ENCODE data around the gene MAPK1.

MAPK1 gene

GRCh38 chr22:21867528-21868266 lies at the start of gene MAPK1 (continued):
- TF ChIP-seq ZBTB7A (tag by site-specific recombination; IDR thresholded peaks at IDR 0.05; ENCODE audit: low read depth) = peak; percentile 98
- no peak for TF ChIP-seq ZNF654 (tag by site-specific recombination; IDR thresholded peaks at IDR 0.05; ENCODE audit: low read depth)
- TF ChIP-seq ZNF341 (tag by site-specific recombination; IDR thresholded peaks at IDR 0.05; ENCODE audit: low read depth) = 0 out of 2 replicates have a peak, but pooled peaks have one; percentile 22
- peak; percentile 71 for TF ChIP-seq ZNF335 (tag by site-specific recombination; conservative IDR thresholded peaks at IDR 0.05)
- peak; percentile 70 for TF ChIP-seq ZNF629 (tag by site-specific recombination; IDR thresholded peaks at IDR 0.05)
- peak; percentile 81 for TF ChIP-seq ZNF692 (tag by site-specific recombination; IDR thresholded peaks at IDR 0.05)
- TF ChIP-seq ZNF701 (tag by site-specific recombination; IDR thresholded peaks at IDR 0.05) = no peak
- TF ChIP-seq WT1 (tag by site-specific recombination; IDR thresholded peaks at IDR 0.05) = peak; percentile 24; the same call in 1 of the 2 replicates
- TF ChIP-seq ZNF530 (tag by site-specific recombination; IDR thresholded peaks at IDR 0.05; ENCODE audit: low read depth) = no peak
- peak; percentile 18; the same call in 1 of the 2 replicates for TF ChIP-seq ZNF623 (tag by site-specific recombination; IDR thresholded peaks at IDR 0.05)
- TF ChIP-seq SP3 (tag by site-specific recombination; IDR thresholded peaks at IDR 0.05) = peak; percentile 78
- TF ChIP-seq, protein P1, sequence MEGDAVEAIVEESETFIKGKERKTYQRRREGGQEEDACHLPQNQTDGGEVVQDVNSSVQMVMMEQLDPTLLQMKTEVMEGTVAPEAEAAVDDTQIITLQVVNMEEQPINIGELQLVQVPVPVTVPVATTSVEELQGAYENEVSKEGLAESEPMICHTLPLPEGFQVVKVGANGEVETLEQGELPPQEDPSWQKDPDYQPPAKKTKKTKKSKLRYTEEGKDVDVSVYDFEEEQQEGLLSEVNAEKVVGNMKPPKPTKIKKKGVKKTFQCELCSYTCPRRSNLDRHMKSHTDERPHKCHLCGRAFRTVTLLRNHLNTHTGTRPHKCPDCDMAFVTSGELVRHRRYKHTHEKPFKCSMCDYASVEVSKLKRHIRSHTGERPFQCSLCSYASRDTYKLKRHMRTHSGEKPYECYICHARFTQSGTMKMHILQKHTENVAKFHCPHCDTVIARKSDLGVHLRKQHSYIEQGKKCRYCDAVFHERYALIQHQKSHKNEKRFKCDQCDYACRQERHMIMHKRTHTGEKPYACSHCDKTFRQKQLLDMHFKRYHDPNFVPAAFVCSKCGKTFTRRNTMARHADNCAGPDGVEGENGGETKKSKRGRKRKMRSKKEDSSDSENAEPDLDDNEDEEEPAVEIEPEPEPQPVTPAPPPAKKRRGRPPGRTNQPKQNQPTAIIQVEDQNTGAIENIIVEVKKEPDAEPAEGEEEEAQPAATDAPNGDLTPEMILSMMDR (tag by site-specific recombination; IDR thresholded peaks at IDR 0.05) = peak; percentile 96
- peak; percentile 86 for TF ChIP-seq SP2 (tag by site-specific recombination; IDR thresholded peaks at IDR 0.05)
- peak; percentile 98 for TF ChIP-seq GLIS2 (tag by site-specific recombination; IDR thresholded peaks at IDR 0.05)
- peak; percentile 58; the same call in 1 of the 2 replicates for TF ChIP-seq ZNF610 (tag by site-specific recombination; IDR thresholded peaks at IDR 0.05; ENCODE audit: borderline replicate concordance)
- TF ChIP-seq HOXC10 (CRISPR knock-in tag; IDR thresholded peaks at IDR 0.05) = 0 out of 2 replicates have a peak, but pooled peaks have one; percentile 39
- peak; percentile 54; the same call in 1 of the 2 replicates for TF ChIP-seq ZNF324 (tag by site-specific recombination; IDR thresholded peaks at IDR 0.05)
- peak; percentile 53; the same call in 1 of the 2 replicates for TF ChIP-seq PBX3 (CRISPR knock-in tag; IDR thresholded peaks at IDR 0.05)
- peak; percentile 76; the same call in 1 of the 2 replicates for TF ChIP-seq KLF16 (tag by site-specific recombination; IDR thresholded peaks at IDR 0.05)
- TF ChIP-seq ZNF155 (tag by site-specific recombination; IDR thresholded peaks at IDR 0.05) = no peak
- 0 out of 2 replicates have a peak, but pooled peaks have one; percentile 32 for TF ChIP-seq ZSCAN4 (tag by site-specific recombination; IDR thresholded peaks at IDR 0.05)
- TF ChIP-seq KLF9 (tag by site-specific recombination; IDR thresholded peaks at IDR 0.05; ENCODE audit: low read depth) = peak; percentile 75
- no peak for TF ChIP-seq SCRT1 (tag by site-specific recombination; IDR thresholded peaks at IDR 0.05; ENCODE audit: borderline replicate concordance)
- TF ChIP-seq ZNF660 (tag by site-specific recombination; IDR thresholded peaks at IDR 0.05) = peak; percentile 20
- peak; percentile 84 for TF ChIP-seq HIC1 (tag by site-specific recombination; IDR thresholded peaks at IDR 0.05)
- no peak for TF ChIP-seq ZNF580 (tag by site-specific recombination; IDR thresholded peaks at IDR 0.05)
- peak; percentile 73 for TF ChIP-seq GLIS1 (tag by site-specific recombination; IDR thresholded peaks at IDR 0.05)
- TF ChIP-seq ZNF677 (tag by site-specific recombination; IDR thresholded peaks at IDR 0.05) = no peak
- TF ChIP-seq ZSCAN30 (tag by site-specific recombination; IDR thresholded peaks at IDR 0.05) = 0 out of 2 replicates have a peak, but pooled peaks have one; percentile 50
- TF ChIP-seq ZNF24 (tag by site-specific recombination; IDR thresholded peaks at IDR 0.05) = peak; percentile 47; the same call in 1 of the 2 replicates
- 0 out of 2 replicates have a peak, but pooled peaks have one; percentile 54 for TF ChIP-seq ZNF792 (tag by site-specific recombination; IDR thresholded peaks at IDR 0.05)
- TF ChIP-seq ZSCAN16 (tag by site-specific recombination; IDR thresholded peaks at IDR 0.05) = peak; percentile 31; the same call in 1 of the 2 replicates

Data from HEK293 (cell line).